Measurements from ENCODE around the gene YIPF4. TPM values are rescaled to one million over a fixed set of nuclear protein-coding genes. Genes with fewer than 3 reads are reported as not detected.
"Not testable (repeated sequence)": the region's sequence is repeated elsewhere in the genome, so short reads cannot be mapped to it uniquely, and the experiment has no call there.

Gene YIPF4
- total and polyA plus RNA-seq, 4 donors, result 14.9 to 57.9 (median 29.3) TPM

GRCh38 chr2:32293493-32293892, 15.8 kb downstream of the YIPF4 start:
- H3K4me1 ChIP-seq (ENCODE audit: control insufficient read depth in 1 of 2, insufficient read depth in 2 of 2, low read length in 2 of 2); H3K4me3 ChIP-seq (ENCODE audit: low read length in 2 of 2); ATAC-seq (ENCODE audit: low FRiP score); H3K9me3 ChIP-seq (ENCODE audit: control insufficient read depth, low read length); H3K27me3 ChIP-seq (ENCODE audit: control insufficient read depth in 1 of 2, insufficient read depth in 2 of 2, low read length in 1 of 2); H3K27ac ChIP-seq (ENCODE audit: low read depth in 1 of 2, low read length in 2 of 2); H3K36me3 ChIP-seq (ENCODE audit: control insufficient read depth in 1 of 2, insufficient read depth in 2 of 2, low read length in 1 of 2); DNase-seq; intact Hi-C loops (cut with DNase I): not testable (repeated sequence)
- 97 to 98% methylated on average over 7 to 18 of the region's 26 CpGs for WGBS, 2 donors

GRCh38 chr2:32293966-32294562, 16.4 kb downstream of the YIPF4 start:
- H3K4me1 ChIP-seq (ENCODE audit: control insufficient read depth in 1 of 2, insufficient read depth in 2 of 2, low read length in 2 of 2); H3K4me3 ChIP-seq (ENCODE audit: low read length in 2 of 2); H3K27me3 ChIP-seq (ENCODE audit: control insufficient read depth in 1 of 2, insufficient read depth in 2 of 2, low read length in 1 of 2); DNase-seq; H3K36me3 ChIP-seq (ENCODE audit: control insufficient read depth in 1 of 2, insufficient read depth in 2 of 2, low read length in 1 of 2); H3K9me3 ChIP-seq (ENCODE audit: control insufficient read depth, low read length); H3K27ac ChIP-seq (ENCODE audit: low read depth in 1 of 2, low read length in 2 of 2); intact Hi-C loops (cut with DNase I); ATAC-seq (ENCODE audit: low FRiP score): not testable (repeated sequence)
- 96 to 98% methylated on average over 24 to 43 of the region's 43 CpGs for WGBS, 2 donors

- DNase-seq, result no peak
- Histone ChIP-seq H3K27me3 (ENCODE audit: control insufficient read depth in 1 of 2, insufficient read depth in 2 of 2, low read length in 1 of 2) (no peaks in the 10 kb centered on the region), H3K4me1 (ENCODE audit: control insufficient read depth in 1 of 2, insufficient read depth in 2 of 2, low read length in 2 of 2) (no peaks in the 10 kb centered on the region), H3K9me3 (ENCODE audit: control insufficient read depth, low read length) (no peaks in the 10 kb centered on the region), H3K4me3 (ENCODE audit: low read length in 2 of 2) (no peak overlapping the region), H3K36me3 (ENCODE audit: control insufficient read depth in 1 of 2, insufficient read depth in 2 of 2, low read length in 1 of 2) (peaks cover 0 to 3% of the 10 kb centered on the region in 2 donors), H3K27ac (ENCODE audit: low read depth in 1 of 2, low read length in 2 of 2) (no peak overlapping the region)
- intact Hi-C loops (cut with DNase I), result no loop called here
- 93 to 96% methylated on average over 7 of the region's 7 CpGs for WGBS, 2 donors
- ATAC-seq (ENCODE audit: low FRiP score), result no peak
Observed at GRCh38 chr2:32310577-32310976, 32.9 kb downstream of the YIPF4 start.

- no peaks in the 10 kb centered on the region for H3K36me3 ChIP-seq (ENCODE audit: control insufficient read depth in 1 of 2, insufficient read depth in 2 of 2, low read length in 1 of 2)
- intact Hi-C loops (cut with DNase I), result no loop called here
- no peaks in the 10 kb centered on the region for H3K4me1 ChIP-seq (ENCODE audit: control insufficient read depth in 1 of 2, insufficient read depth in 2 of 2, low read length in 2 of 2)
- no peaks in the 10 kb centered on the region for H3K27me3 ChIP-seq (ENCODE audit: control insufficient read depth in 1 of 2, insufficient read depth in 2 of 2, low read length in 1 of 2)
- H3K27ac ChIP-seq (ENCODE audit: low read depth in 1 of 2, low read length in 2 of 2), result no peak overlapping the region
- DNase-seq (no peak), ATAC-seq (ENCODE audit: low FRiP score) (no peak)
- WGBS, 2 donors, result 95 to 100% methylated on average over 1 of the region's 1 CpG
- no peak overlapping the region for H3K4me3 ChIP-seq (ENCODE audit: low read length in 2 of 2)
- no peaks in the 10 kb centered on the region for H3K9me3 ChIP-seq (ENCODE audit: control insufficient read depth, low read length)
Observed at GRCh38 chr2:32314886-32315285, 37.2 kb downstream of the YIPF4 start.

GRCh38 chr2:32328679-32329078, 51.0 kb downstream of the YIPF4 start:
- H3K4me3 ChIP-seq (ENCODE audit: low read length in 2 of 2); H3K9me3 ChIP-seq (ENCODE audit: control insufficient read depth, low read length); intact Hi-C loops (cut with DNase I); H3K27ac ChIP-seq (ENCODE audit: low read depth in 1 of 2, low read length in 2 of 2); H3K4me1 ChIP-seq (ENCODE audit: control insufficient read depth in 1 of 2, insufficient read depth in 2 of 2, low read length in 2 of 2); H3K36me3 ChIP-seq (ENCODE audit: control insufficient read depth in 1 of 2, insufficient read depth in 2 of 2, low read length in 1 of 2); ATAC-seq (ENCODE audit: low FRiP score); H3K27me3 ChIP-seq (ENCODE audit: control insufficient read depth in 1 of 2, insufficient read depth in 2 of 2, low read length in 1 of 2); DNase-seq: not testable (repeated sequence)
- 92 to 100% methylated on average over 1 of the region's 1 CpG for WGBS, 2 donors

DNA sequence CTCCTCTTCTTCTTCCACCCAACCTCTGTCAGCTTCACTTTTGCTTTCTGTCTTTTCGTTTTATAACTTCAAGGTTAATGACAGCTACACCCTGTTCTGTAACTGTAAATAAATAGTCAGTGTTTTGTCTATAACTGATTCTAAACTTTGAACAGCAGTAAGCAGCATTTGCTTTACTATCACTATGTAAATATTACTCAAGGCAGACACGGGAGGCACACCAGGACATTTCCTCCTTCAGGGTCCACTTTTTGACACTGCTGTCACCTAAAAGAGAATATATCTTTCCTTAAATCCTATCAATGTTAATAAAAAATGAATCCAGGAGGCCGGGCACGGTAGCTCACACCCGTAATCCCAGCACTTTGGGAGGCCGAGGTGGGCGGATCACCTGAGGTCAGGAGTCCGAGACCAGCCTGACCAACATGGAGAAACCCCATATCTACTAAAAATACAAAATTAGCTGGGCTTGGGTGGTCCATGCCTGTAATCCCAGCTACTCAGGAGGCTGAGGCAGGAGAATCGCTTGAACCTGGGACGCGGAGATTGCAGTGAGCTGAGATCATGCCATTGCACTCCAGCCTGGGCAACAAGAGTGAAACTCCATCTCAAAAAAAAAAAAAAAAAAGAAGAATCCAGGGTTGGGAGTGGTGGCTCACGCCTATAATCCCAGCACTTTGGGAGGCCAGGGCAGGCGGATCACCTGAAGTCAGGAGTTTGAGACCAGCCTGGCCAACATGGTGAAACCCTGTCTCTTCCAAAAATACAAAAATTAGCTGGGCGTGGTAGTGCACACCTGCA, 51.7 kb downstream of the YIPF4 start:
- ATAC-seq (ENCODE audit: low FRiP score); H3K27ac ChIP-seq (ENCODE audit: low read depth in 1 of 2, low read length in 2 of 2); H3K4me3 ChIP-seq (ENCODE audit: low read length in 2 of 2); H3K4me1 ChIP-seq (ENCODE audit: control insufficient read depth in 1 of 2, insufficient read depth in 2 of 2, low read length in 2 of 2); H3K9me3 ChIP-seq (ENCODE audit: control insufficient read depth, low read length); intact Hi-C loops (cut with DNase I); H3K36me3 ChIP-seq (ENCODE audit: control insufficient read depth in 1 of 2, insufficient read depth in 2 of 2, low read length in 1 of 2); H3K27me3 ChIP-seq (ENCODE audit: control insufficient read depth in 1 of 2, insufficient read depth in 2 of 2, low read length in 1 of 2); DNase-seq: not testable (repeated sequence)
- WGBS, 2 donors, result 90 to 93% methylated on average over 14 of the region's 14 CpGs

- Histone ChIP-seq H3K4me3 (ENCODE audit: low read length in 2 of 2) (no peak overlapping the region), H3K36me3 (ENCODE audit: control insufficient read depth in 1 of 2, insufficient read depth in 2 of 2, low read length in 1 of 2) (no peaks in the 10 kb centered on the region), H3K4me1 (ENCODE audit: control insufficient read depth in 1 of 2, insufficient read depth in 2 of 2, low read length in 2 of 2) (no peaks in the 10 kb centered on the region), H3K27ac (ENCODE audit: low read depth in 1 of 2, low read length in 2 of 2) (no peak overlapping the region), H3K27me3 (ENCODE audit: control insufficient read depth in 1 of 2, insufficient read depth in 2 of 2, low read length in 1 of 2) (no peaks in the 10 kb centered on the region), H3K9me3 (ENCODE audit: control insufficient read depth, low read length) (no peaks in the 10 kb centered on the region)
- intact Hi-C loops (cut with DNase I), result no loop called here
- ATAC-seq (ENCODE audit: low FRiP score), result no peak
- WGBS, 2 donors, result 31 to 33% methylated on average over 2 of the region's 2 CpGs
- DNase-seq, result no peak
Observed at GRCh38 chr2:32330136-32330535, 52.4 kb downstream of the YIPF4 start.

DNA sequence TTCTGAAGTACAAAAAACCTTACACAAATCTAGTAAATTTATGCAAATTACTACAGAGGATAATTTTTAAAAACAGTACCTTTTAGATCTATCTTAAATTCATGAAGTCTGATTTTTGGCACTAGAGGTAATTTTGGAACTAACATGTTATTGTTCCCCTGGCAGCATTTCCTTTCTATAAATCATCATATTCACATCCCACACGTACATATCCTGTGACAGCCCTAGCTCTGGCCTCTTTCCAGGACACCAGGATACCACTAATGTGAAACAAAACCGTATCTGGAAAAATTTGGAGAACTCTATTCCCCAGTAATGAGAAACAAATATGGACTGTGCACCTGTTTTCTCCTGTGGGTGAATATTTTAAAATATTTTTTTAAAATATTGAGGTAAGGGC, 65.1 kb downstream of the YIPF4 start:
- Histone ChIP-seq H3K27ac (ENCODE audit: low read depth in 1 of 2, low read length in 2 of 2) (no peak overlapping the region), H3K9me3 (ENCODE audit: control insufficient read depth, low read length) (no peaks in the 10 kb centered on the region), H3K4me3 (ENCODE audit: low read length in 2 of 2) (no peak overlapping the region), H3K27me3 (ENCODE audit: control insufficient read depth in 1 of 2, insufficient read depth in 2 of 2, low read length in 1 of 2) (no peaks in the 10 kb centered on the region), H3K4me1 (ENCODE audit: control insufficient read depth in 1 of 2, insufficient read depth in 2 of 2, low read length in 2 of 2) (no peaks in the 10 kb centered on the region), H3K36me3 (ENCODE audit: control insufficient read depth in 1 of 2, insufficient read depth in 2 of 2, low read length in 1 of 2) (no peaks in the 10 kb centered on the region)
- ATAC-seq (ENCODE audit: low FRiP score) (no peak), DNase-seq (no peak)
- intact Hi-C loops (cut with DNase I), result no loop called here
- WGBS, 2 donors, result 35 to 42% methylated on average over 2 of the region's 2 CpGs

DNA sequence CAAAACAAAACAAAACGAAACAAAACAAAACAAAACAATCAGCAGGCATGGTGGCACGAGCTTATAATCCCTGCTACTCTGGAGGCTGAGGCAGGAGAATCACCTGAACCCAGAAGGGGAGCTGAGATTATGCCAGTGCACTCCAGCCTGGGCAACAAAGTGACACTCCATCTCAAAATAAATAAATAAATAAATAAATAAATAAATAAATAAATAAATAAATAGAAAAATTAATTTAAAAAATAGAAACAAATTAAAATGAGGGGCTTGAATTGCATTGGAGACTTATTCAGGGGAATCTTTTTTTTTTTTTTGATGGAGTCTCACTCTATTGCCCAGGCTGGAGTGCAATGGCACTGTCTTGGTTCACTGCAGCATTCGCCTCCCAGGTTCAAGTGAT, 73.1 kb downstream of the YIPF4 start:
- not testable (repeated sequence) for DNase-seq; H3K4me1 ChIP-seq (ENCODE audit: control insufficient read depth in 1 of 2, insufficient read depth in 2 of 2, low read length in 2 of 2); ATAC-seq (ENCODE audit: low FRiP score); H3K9me3 ChIP-seq (ENCODE audit: control insufficient read depth, low read length); H3K27me3 ChIP-seq (ENCODE audit: control insufficient read depth in 1 of 2, insufficient read depth in 2 of 2, low read length in 1 of 2); H3K36me3 ChIP-seq (ENCODE audit: control insufficient read depth in 1 of 2, insufficient read depth in 2 of 2, low read length in 1 of 2); H3K4me3 ChIP-seq (ENCODE audit: low read length in 2 of 2); H3K27ac ChIP-seq (ENCODE audit: low read depth in 1 of 2, low read length in 2 of 2)
- intact Hi-C loops (cut with DNase I), result loop anchor here in 1 of 2 donors (10.0 kb wide), 1 partner anchor 286 kb away; the partner anchor contains the start of gene SPAST
- 77 to 93% methylated on average over 3 of the region's 3 CpGs for WGBS, 2 donors
